Panc1 (cell line): ENCODE results near the gene ADM2.

Experiments
- CTCF ChIP-seq: fragments of 450-650 bp; IDR thresholded peaks from 2 replicates; pipeline ENCODE4 v1.5.1; 2017; ENCODE audit warnings: mild to moderate bottlenecking
- POLR2AphosphoS5 ChIP-seq: IDR thresholded peaks from 2 replicates; pipeline ENCODE4 v1.6.1; 2012; ENCODE audit warnings: mild to moderate bottlenecking, low read depth, low read length, moderate library complexity
- REST ChIP-seq, 2 experiments: IDR thresholded peaks; 2 replicates each; pipeline ENCODE4 v1.6.1; 2011 to 2012; ENCODE audit warnings: low read depth in 2 of 2, control low read depth in 1 of 2, low read length in 1 of 2, mild to moderate bottlenecking in 1 of 2, moderate library complexity in 1 of 2; ENCODE audit not compliant: insufficient read depth in 1 of 2
- TCF7L2 ChIP-seq: IDR thresholded peaks from 2 replicates; pipeline ENCODE4 v1.6.1; 2011; ENCODE audit warnings: mild to moderate bottlenecking, low read depth, low read length, inconsistent platforms

- TF ChIP-seq CTCF (no peak), REST (IDR thresholded peaks at IDR 0.05; ENCODE audit: insufficient read depth in 1 of 2, low read depth in 2 of 2, low read length in 1 of 2) (no peak), POLR2AphosphoS5 (no peak; the same call in 1 of the 2 replicates), TCF7L2 (no peak)
Measured at GRCh38 chr22:50443801-50444625, 37.3 kb upstream of the ADM2 start.
